RWPE2 (cell line): ENCODE measurements around the gene TGM6.

Source experiments
- ATAC-seq: fragments of 200-7000 bp; cut with Tn5 transposase; 3 replicates; pipeline ENCODE4 v1.9.1; 2021; ENCODE audit warnings: low read depth
- DNase-seq: peaks from one replicate; pipeline ENCODE4 v3.0.0-alpha.2; 2020; ENCODE audit warnings: low spot score
- H3K27ac ChIP-seq: fragments of 450-650 bp; 2 replicates; pipeline ENCODE4 v1.5.1; 2017; ENCODE audit warnings: mild to moderate bottlenecking; ENCODE audit not compliant: poor library complexity, severe bottlenecking
- H3K27me3 ChIP-seq: fragments of 250-450 bp; sonication (Bioruptor Pico); 2 replicates; pipeline ENCODE4 v1.5.1; 2021; ENCODE audit warnings: mild to moderate bottlenecking, moderate library complexity; ENCODE audit not compliant: insufficient read depth, poor library complexity, severe bottlenecking
- H3K36me3 ChIP-seq: fragments of 250-450 bp; sonication (Bioruptor Pico); 2 replicates; pipeline ENCODE4 v1.5.1; 2020; ENCODE audit warnings: low read depth, mild to moderate bottlenecking, moderate library complexity
- H3K4me1 ChIP-seq: fragments of 250-450 bp; sonication (Bioruptor Pico); 2 replicates; pipeline ENCODE4 v1.5.1; 2021; ENCODE audit warnings: mild to moderate bottlenecking, moderate library complexity; ENCODE audit not compliant: insufficient read depth, poor library complexity, severe bottlenecking
- H3K4me3 ChIP-seq: fragments of 250-450 bp; sonication (Bioruptor Pico); 2 replicates; pipeline ENCODE4 v1.5.1; 2021; ENCODE audit warnings: mild to moderate bottlenecking, moderate library complexity; ENCODE audit not compliant: severe bottlenecking
- H3K9me3 ChIP-seq: fragments of 250-450 bp; sonication (Bioruptor Pico); 2 replicates; pipeline ENCODE4 v1.5.1; 2021; ENCODE audit warnings: mild to moderate bottlenecking, moderate library complexity; ENCODE audit not compliant: severe bottlenecking
- CTCF ChIP-seq: fragments of 450-650 bp; IDR thresholded peaks from one replicate; pipeline ENCODE4 v1.5.1; 2017; ENCODE audit warnings: mild to moderate bottlenecking, moderate library complexity; ENCODE audit not compliant: poor library complexity, severe bottlenecking

Gene TGM6

DNA sequence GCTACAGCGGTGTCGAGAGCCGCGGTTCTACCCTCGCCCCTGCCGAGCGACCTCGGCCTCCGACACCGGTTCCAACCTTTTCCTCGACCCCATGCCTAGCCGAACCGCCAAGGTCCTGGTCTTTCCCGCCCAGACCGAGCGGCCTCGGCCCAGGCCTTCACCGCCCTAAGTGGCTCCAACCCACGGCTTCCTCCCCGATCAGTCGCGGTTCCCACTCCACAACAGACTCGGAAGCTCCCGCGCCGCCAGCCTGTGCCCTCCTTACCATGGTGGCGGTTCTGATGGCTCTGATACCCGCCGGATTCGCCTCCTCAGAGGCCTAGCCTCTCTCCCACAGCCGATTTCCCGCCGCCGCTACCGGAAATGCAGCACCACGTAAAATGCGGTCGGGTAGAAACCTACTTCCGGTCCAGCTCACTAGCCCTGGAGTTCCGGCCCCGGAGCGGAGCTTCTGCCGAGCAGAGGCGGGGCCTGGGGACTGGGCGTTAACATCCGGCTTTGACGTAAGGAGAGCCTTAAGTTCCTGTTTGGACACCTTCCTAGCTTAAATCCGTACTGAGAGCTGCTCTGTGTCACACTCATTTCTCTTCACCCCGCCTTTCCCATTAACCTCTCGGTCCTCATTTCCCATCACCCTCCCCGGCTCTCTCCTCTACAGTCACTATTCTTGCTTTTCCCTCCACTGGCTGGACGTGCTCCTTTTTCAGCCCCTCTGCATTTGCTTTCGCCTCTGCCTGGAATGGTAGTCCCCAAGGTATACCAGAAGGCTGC lies 89.9 kb downstream of the TGM6 start, which contains the start of gene SNRPB:
SNRPB (minus strand) TSS at position 367 of the 771 bp plus-strand sequence; CDS start at position 268, 99 bp downstream.
- Histone ChIP-seq H3K4me1 (peaks cover 8% of the 10 kb centered on the region), H3K27ac (peak within 1 kb of the TSS; percentile 81), H3K9me3 (no peaks in the 10 kb centered on the region), H3K27me3 (no peaks in the 10 kb centered on the region), H3K4me3 (peak within 1 kb of the TSS; percentile 77), H3K36me3 (peaks cover 42% of the 10 kb centered on the region)
- peak; percentile 95 for ATAC-seq
- no peak for TF ChIP-seq CTCF
- peak; percentile 95 for DNase-seq

DNA sequence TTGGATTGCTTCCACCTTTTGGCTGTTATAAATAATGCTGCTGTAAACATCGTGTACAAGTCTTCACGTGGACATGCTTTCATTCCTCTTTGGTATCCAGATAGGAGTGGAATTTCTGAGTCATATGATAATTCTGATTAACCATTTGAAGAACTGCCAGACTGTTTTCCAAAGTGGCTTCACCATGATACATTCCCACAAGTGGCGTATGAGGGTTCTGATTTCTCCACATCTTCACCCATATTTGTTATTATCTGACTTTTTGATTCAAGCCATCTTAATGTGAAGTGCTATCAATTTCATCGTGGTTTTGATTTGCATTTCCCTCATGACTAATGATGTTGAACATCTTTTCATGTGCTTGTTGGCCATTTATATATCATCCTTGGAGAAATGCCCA lies 92.8 kb downstream of the TGM6 start:
- no peak for ATAC-seq
- DNase-seq, result no peak
- TF ChIP-seq CTCF, result no peak

DNA sequence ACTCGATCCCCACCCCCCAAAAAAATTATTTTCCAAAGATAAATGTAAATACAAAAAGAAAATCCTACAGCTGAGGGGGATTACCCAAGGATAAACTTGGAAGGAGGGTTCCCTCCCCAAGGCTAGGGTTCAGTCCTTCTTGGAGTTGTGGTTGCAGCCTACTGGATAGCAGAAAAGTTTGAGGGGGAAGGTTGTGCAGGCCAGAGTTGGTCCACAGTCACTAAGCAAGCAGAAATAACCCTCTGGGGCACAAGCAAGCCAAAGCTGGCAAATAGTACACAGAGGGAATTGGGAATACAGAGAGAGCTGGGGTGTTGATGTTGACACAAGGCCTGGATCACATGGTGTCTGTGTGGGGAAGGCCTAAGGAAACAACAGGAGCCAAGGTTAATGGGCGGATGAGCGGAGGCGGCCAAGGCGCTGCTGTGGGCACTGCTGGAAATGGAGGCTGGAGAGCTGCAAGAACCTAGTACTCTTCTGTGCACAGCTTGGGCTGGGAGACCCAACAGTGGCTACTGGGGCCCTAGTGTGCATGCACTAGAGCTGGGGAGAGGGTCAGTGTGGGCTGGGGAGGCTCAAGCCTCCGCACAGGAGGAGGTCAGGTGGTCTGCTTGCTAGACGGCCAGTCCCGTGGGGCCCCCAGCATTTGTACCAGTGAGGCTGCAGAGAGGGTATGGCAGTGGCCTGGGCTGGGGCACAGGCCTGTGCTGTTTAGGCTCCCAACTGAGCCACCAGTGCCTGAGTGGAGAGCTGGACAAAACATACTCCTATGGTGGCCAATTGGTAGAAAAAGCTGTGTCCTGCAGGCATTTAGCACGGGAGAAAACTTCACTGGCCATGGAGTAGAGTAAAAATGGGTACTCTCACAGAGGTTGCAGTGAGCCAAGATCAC lies 95.4 kb downstream of the TGM6 start:
- Histone ChIP-seq H3K4me1 (peaks cover 2% of the 10 kb centered on the region), H3K27ac (no peak overlapping the region)
- no peak; the same call in 2 of the 3 replicates for ATAC-seq

More for the DNA sequence above, 92.8 kb downstream of the TGM6 start:
- H3K36me3 ChIP-seq, result peaks cover 13% of the 10 kb centered on the region
- H3K27me3 ChIP-seq, result no peaks in the 10 kb centered on the region
- peaks cover 8% of the 10 kb centered on the region for H3K4me1 ChIP-seq
- H3K9me3 ChIP-seq, result no peaks in the 10 kb centered on the region
- no peak overlapping the region for H3K4me3 ChIP-seq
- H3K27ac ChIP-seq, result no peak overlapping the region

DNA sequence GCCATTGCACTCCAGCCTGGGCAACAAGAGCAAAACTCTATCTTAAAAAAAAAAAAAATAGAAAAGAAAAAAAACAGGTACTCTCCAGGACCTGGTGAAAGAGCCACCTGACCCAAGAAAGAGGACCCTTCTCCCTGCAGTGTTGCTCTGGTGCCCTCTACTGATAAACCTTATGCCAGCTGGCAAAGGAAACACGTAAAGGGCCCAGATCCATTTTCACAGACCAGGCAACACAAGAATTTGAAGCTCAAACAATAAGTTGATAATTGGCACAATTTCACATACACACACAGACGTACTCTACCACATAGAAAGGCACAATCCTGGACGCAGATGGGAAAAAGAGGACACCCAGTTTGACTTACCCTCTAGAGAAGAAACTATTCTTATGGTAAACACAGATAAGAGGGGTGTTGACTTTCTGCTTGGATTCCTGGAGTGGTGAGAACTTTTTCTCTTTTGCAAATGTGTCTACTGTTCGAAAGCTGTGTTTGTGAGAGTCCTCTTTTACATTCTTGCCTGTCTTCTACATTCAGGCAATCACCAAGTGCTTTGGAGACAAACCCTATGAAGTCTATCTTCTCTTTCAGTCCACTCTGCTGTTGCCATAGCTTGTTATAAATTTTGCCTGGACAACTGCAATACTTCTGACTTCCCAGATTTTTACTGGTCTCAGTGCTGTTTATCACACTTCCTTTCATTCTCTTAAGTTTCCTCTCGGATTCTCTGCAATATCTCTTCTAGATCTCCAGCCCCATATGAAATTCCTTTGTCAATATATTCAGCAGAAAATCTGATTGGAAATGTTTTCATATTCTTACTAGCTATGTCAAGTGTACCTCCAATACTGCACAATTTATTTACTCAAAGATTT lies 96.3 kb downstream of the TGM6 start:
- peak; percentile 30 for TF ChIP-seq CTCF
- no peaks in the 10 kb centered on the region for H3K9me3 ChIP-seq
- no peaks in the 10 kb centered on the region for H3K4me1 ChIP-seq
- H3K27me3 ChIP-seq, result no peaks in the 10 kb centered on the region
- H3K36me3 ChIP-seq, result peaks cover 5% of the 10 kb centered on the region; the same call in 1 of the 2 replicates
- no peak for ATAC-seq
- no peak overlapping the region for H3K4me3 ChIP-seq
- DNase-seq, result no peak
- no peak overlapping the region for H3K27ac ChIP-seq

More for the DNA sequence above, 95.4 kb downstream of the TGM6 start:
- Histone ChIP-seq H3K9me3 (no peaks in the 10 kb centered on the region), H3K4me3 (no peak overlapping the region), H3K36me3 (no peaks in the 10 kb centered on the region), H3K27me3 (no peaks in the 10 kb centered on the region)
- DNase-seq, result no peak
- TF ChIP-seq CTCF, result no peak
